Measurements from ENCODE around the gene NDUFS8. TPM values are rescaled to one million over a fixed set of nuclear protein-coding genes. Genes with fewer than 3 reads are reported as not detected.

The NDUFS8 gene
- total RNA-seq, 1 experiment from 2014 or later: 214 TPM

GRCh38 chr11:68013611-68014156, 16.8 kb upstream of the NDUFS8 start:
- Histone ChIP-seq H3K14ac (ENCODE audit: insufficient read depth, low read length) (no peak overlapping the region; the same call in 1 of the 2 replicates), H3T11ph (ENCODE audit: low read length) (no peak overlapping the region), H4K91ac (ENCODE audit: insufficient read length, low read depth, low read length) (no peak overlapping the region), H3K79me2 (ENCODE audit: insufficient read depth, low read length) (no peaks in the 10 kb centered on the region), H4K5ac (ENCODE audit: insufficient read length, low read depth, low read length) (no peak overlapping the region), H4K20me1 (ENCODE audit: control insufficient read depth, insufficient read depth, insufficient read length) (no peaks in the 10 kb centered on the region), H3K4me2 (ENCODE audit: insufficient read depth, insufficient read length, low read length) (no peak overlapping the region), H3K79me1 (ENCODE audit: insufficient read depth, low read depth, low read length, poor library complexity, severe bottlenecking) (no peaks in the 10 kb centered on the region), H2AK5ac (ENCODE audit: insufficient read length, low read length) (no peak overlapping the region), H2BK15ac (ENCODE audit: low read depth, low read length) (no peak overlapping the region), H4K8ac (replicated peaks; ENCODE audit: insufficient read length, low read depth, low read length) (no peak overlapping the region), H3K23me2 (ENCODE audit: insufficient read length, low read depth, low read length, poor library complexity, severe bottlenecking) (no peaks in the 10 kb centered on the region), H3K9me3 (ENCODE audit: control insufficient read depth, low read depth, low read length) (no peaks in the 10 kb centered on the region), H2BK12ac (ENCODE audit: insufficient read length, low read depth, low read length) (no peak overlapping the region), H3K18ac (ENCODE audit: insufficient read length, low read depth, low read length) (no peak overlapping the region), H3K56ac (ENCODE audit: insufficient read length, low read depth, low read length) (no peak overlapping the region), H2BK20ac (ENCODE audit: low read depth, low read length, poor library complexity, severe bottlenecking) (no peak overlapping the region), H3K27ac (ENCODE audit: insufficient read length, low read depth, low read length) (no peak overlapping the region), H3K23ac (ENCODE audit: insufficient read length, low read depth, low read length) (no peak overlapping the region), H3K9ac (ENCODE audit: extremely low read depth, insufficient read length, low read length) (no peak overlapping the region), H3K4me1 (ENCODE audit: insufficient read depth, low read length) (no peaks in the 10 kb centered on the region), H3K4ac (ENCODE audit: low read depth, low read length) (no peak overlapping the region), H2AFZ (ENCODE audit: low read length) (no peak overlapping the region), H2BK120ac (ENCODE audit: low read depth, low read length, poor library complexity, severe bottlenecking) (no peak overlapping the region), H3K27me3 (ENCODE audit: insufficient read depth, low read length) (no peaks in the 10 kb centered on the region), H2BK5ac (ENCODE audit: insufficient read length, low read length) (no peak overlapping the region)
- TF ChIP-seq, protein P1, sequence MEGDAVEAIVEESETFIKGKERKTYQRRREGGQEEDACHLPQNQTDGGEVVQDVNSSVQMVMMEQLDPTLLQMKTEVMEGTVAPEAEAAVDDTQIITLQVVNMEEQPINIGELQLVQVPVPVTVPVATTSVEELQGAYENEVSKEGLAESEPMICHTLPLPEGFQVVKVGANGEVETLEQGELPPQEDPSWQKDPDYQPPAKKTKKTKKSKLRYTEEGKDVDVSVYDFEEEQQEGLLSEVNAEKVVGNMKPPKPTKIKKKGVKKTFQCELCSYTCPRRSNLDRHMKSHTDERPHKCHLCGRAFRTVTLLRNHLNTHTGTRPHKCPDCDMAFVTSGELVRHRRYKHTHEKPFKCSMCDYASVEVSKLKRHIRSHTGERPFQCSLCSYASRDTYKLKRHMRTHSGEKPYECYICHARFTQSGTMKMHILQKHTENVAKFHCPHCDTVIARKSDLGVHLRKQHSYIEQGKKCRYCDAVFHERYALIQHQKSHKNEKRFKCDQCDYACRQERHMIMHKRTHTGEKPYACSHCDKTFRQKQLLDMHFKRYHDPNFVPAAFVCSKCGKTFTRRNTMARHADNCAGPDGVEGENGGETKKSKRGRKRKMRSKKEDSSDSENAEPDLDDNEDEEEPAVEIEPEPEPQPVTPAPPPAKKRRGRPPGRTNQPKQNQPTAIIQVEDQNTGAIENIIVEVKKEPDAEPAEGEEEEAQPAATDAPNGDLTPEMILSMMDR (conservative IDR thresholded peaks at IDR 0.05): no peak
- H3K9me3 Mint-ChIP-seq: peaks cover 0 to 5% of the 10 kb centered on the region in 2 experiments; a peak in 1 of 5 replicates
- no CpG with 5 or more reads among the region's 14 CpGs for WGBS (ENCODE audit: extremely low coverage, insufficient read length, low lambda C conversion rate)
- peak overlapping the region in 1 of 2 experiments; percentile 42; a peak in 1 of 5 replicates for H3K4me3 Mint-ChIP-seq
- peaks cover 16 to 38% of the 10 kb centered on the region in 2 experiments for H3K4me1 Mint-ChIP-seq
- H3K36me3 Mint-ChIP-seq (ENCODE audit: insufficient read depth in 1 of 3, low read depth in 3 of 3): no peaks in the 10 kb centered on the region; a peak in 1 of 7 replicates
- H3K27ac Mint-ChIP-seq: peak overlapping the region in 1 of 3 experiments; percentile 30; a peak in 2 of 7 replicates
- no peak for DNase-seq
- peaks cover 2% of the 10 kb centered on the region for H3K27me3 Mint-ChIP-seq (ENCODE audit: low read depth)
